IMR-90 (cell line): Measurements from ENCODE around the gene PAQR4. TPM values are rescaled to one million over a fixed set of nuclear protein-coding genes. Genes with fewer than 3 reads are reported as not detected.

Experiments
- ATAC-seq: fragments of 200-7000 bp; cut with Tn5 transposase; 2 replicates; pipeline ENCODE4 v1.9.1; 2020; ENCODE audit warnings: low read depth, mild to moderate bottlenecking, moderate library complexity
- BruUV-seq: library from RNA; stranded (reverse); fragments of 400-500 nt; replicated peaks from 2 replicates; lab custom pipeline; 2021; lab: Mats Ljungman, UMichigan
- CTCF ChIA-PET: fragments of 300-600 bp; formaldehyde crosslinking; extraction: SDS; loops from one replicate; lab custom pipeline; 2021; ENCODE audit warnings: antibody characterized with exemption; lab: Yijun Ruan, JAX
- POLR2A ChIA-PET: fragments of 300-600 bp; sonication (Branson Sonifier 250); formaldehyde crosslinking; loops from one replicate; lab custom pipeline; 2022; ENCODE audit warnings: antibody characterized with exemption; ENCODE audit not compliant: unreplicated experiment; lab: Charles Lee
- DNase-seq: peaks from one replicate; pipeline ENCODE4 v3.0.0; 2013
- H2AFZ ChIP-seq: replicated peaks from 2 replicates; pipeline ENCODE3; 2013; ENCODE audit warnings: low read length, mild to moderate bottlenecking; ENCODE audit not compliant: poor library complexity
- H2AK5ac ChIP-seq: 2 replicates; pipeline ENCODE4 v1.6.1; 2013; ENCODE audit warnings: low read depth, low read length, inconsistent platforms
- H2AK9ac ChIP-seq: replicated peaks from 2 replicates; pipeline ENCODE3; 2013; ENCODE audit warnings: mild to moderate bottlenecking, low read depth, low read length, moderate library complexity; ENCODE audit not compliant: poor library complexity
- H2BK120ac ChIP-seq: 2 replicates; pipeline ENCODE4 v1.6.1; 2013; ENCODE audit warnings: low read depth, low read length, inconsistent platforms
- H2BK15ac ChIP-seq: 3 replicates; pipeline ENCODE4 v1.6.1; 2013; ENCODE audit warnings: low read depth, low read length, inconsistent platforms
- H2BK20ac ChIP-seq: 2 replicates; pipeline ENCODE4 v1.6.1; 2013; ENCODE audit warnings: low read depth, mild to moderate bottlenecking, inconsistent platforms, low read length, moderate library complexity
- H2BK5ac ChIP-seq: 2 replicates; pipeline ENCODE4 v1.6.1; 2013; ENCODE audit warnings: mild to moderate bottlenecking, low read depth, low read length, inconsistent platforms; ENCODE audit not compliant: poor library complexity, severe bottlenecking
- H3K14ac ChIP-seq: replicated peaks from 2 replicates; pipeline ENCODE4 v1.6.1; 2013; ENCODE audit warnings: low read depth, low read length, inconsistent platforms
- H3K18ac ChIP-seq: 2 replicates; pipeline ENCODE4 v1.6.1; 2013; ENCODE audit warnings: low read depth, low read length, control low read depth
- H3K23ac ChIP-seq: 2 replicates; pipeline ENCODE4 v1.6.1; 2013; ENCODE audit warnings: low read depth, low read length, inconsistent platforms
- H3K27ac ChIP-seq: 2 replicates; pipeline ENCODE4 v1.5.1; 2013; ENCODE audit warnings: mild to moderate bottlenecking, control low read depth, low read length; ENCODE audit not compliant: insufficient read depth
- H3K27me3 ChIP-seq: 2 replicates; pipeline ENCODE4 v1.6.1; 2013; ENCODE audit warnings: low read length; ENCODE audit not compliant: control insufficient read depth, insufficient read depth
- H3K36me3 ChIP-seq: 2 replicates; pipeline ENCODE4 v1.6.1; 2013; ENCODE audit warnings: low read length, mixed read lengths; ENCODE audit not compliant: control insufficient read depth, insufficient read depth
- H3K4ac ChIP-seq: 2 replicates; pipeline ENCODE4 v1.6.1; 2013; ENCODE audit warnings: low read depth, low read length, inconsistent platforms
- H3K4me1 ChIP-seq: 2 replicates; pipeline ENCODE4 v1.6.1; 2013; ENCODE audit warnings: low read length, mixed read lengths; ENCODE audit not compliant: control insufficient read depth, insufficient read depth
- H3K4me2 ChIP-seq: 2 replicates; pipeline ENCODE4 v1.6.1; 2013; ENCODE audit warnings: low read depth, mild to moderate bottlenecking, control low read depth, low read length, moderate library complexity
- H3K4me3 ChIP-seq: 2 replicates; pipeline ENCODE4 v1.5.1; 2013; ENCODE audit warnings: low read depth, mild to moderate bottlenecking, control low read depth, low read length, moderate library complexity; ENCODE audit not compliant: insufficient read depth
- H3K56ac ChIP-seq: 2 replicates; pipeline ENCODE4 v1.6.1; 2013; ENCODE audit warnings: low read length, inconsistent platforms; ENCODE audit not compliant: insufficient read depth; ENCODE audit errors: extremely low read depth
- H3K79me1 ChIP-seq, 2 experiments: 2 replicates each; pipeline ENCODE4 v1.6.1; 2013; ENCODE audit warnings: low read length in 2 of 2, inconsistent platforms in 1 of 2, low read depth in 1 of 2
- H3K9ac ChIP-seq: 2 replicates; pipeline ENCODE4 v1.6.1; 2013; ENCODE audit warnings: low read depth, low read length, control low read depth
- H3K9me1 ChIP-seq: 2 replicates; pipeline ENCODE4 v1.6.1; 2013; ENCODE audit warnings: low read length, inconsistent platforms; ENCODE audit not compliant: insufficient read depth
- H3K9me3 ChIP-seq: 2 replicates; pipeline ENCODE4 v1.6.1; 2013; ENCODE audit warnings: low read length; ENCODE audit not compliant: control insufficient read depth, insufficient read depth
- H4K20me1 ChIP-seq: 2 replicates; pipeline ENCODE4 v1.6.1; 2013; ENCODE audit warnings: low read length, inconsistent platforms; ENCODE audit not compliant: insufficient read depth
- H4K5ac ChIP-seq: 2 replicates; pipeline ENCODE4 v1.6.1; 2013; ENCODE audit warnings: mild to moderate bottlenecking, low read depth, low read length, control low read depth
- H4K8ac ChIP-seq, 2 experiments: 2 replicates each; pipeline ENCODE4 v1.6.1; 2013; ENCODE audit warnings: low read depth in 2 of 2, low read length in 2 of 2, control low read depth in 1 of 2, inconsistent platforms in 1 of 2
- H4K91ac ChIP-seq: 2 replicates; pipeline ENCODE4 v1.6.1; 2013; ENCODE audit warnings: low read depth, low read length, inconsistent platforms; ENCODE audit not compliant: insufficient read depth
- CTCF ChIP-seq: conservative IDR thresholded peaks from 2 replicates; pipeline ENCODE4 v1.5.1; 2012; ENCODE audit warnings: mild to moderate bottlenecking, low read depth, low read length, improper control_type of control experiment
- MAFK ChIP-seq: IDR thresholded peaks from 2 replicates; pipeline ENCODE4 v1.6.1; 2012; ENCODE audit warnings: low read depth, low read length, improper control_type of control experiment
- MAZ ChIP-seq: IDR thresholded peaks from 2 replicates; pipeline ENCODE4 v1.6.1; 2012; ENCODE audit warnings: low read depth, mild to moderate bottlenecking, low read length, improper control_type of control experiment, moderate library complexity, borderline replicate concordance
- MXI1 ChIP-seq: IDR thresholded peaks from 2 replicates; pipeline ENCODE4 v1.6.1; 2012; ENCODE audit warnings: low read depth, mild to moderate bottlenecking, low read length, moderate library complexity, borderline replicate concordance
- POLR2A ChIP-seq: IDR thresholded peaks from 2 replicates; pipeline ENCODE4 v1.6.1; 2012; ENCODE audit warnings: mild to moderate bottlenecking, low read depth, low read length
- RCOR1 ChIP-seq: IDR thresholded peaks from 2 replicates; pipeline ENCODE4 v1.6.1; 2012; ENCODE audit warnings: mild to moderate bottlenecking, low read length, improper control_type of control experiment; ENCODE audit not compliant: insufficient replicate concordance
- SMC3 ChIP-seq: fragments of 150-350 bp; IDR thresholded peaks from 2 replicates; pipeline ENCODE4 v1.6.1; 2016; ENCODE audit warnings: low read depth, mild to moderate bottlenecking, antibody characterized with exemption, low read length, moderate library complexity
- USF2 ChIP-seq: fragments of 150-350 bp; IDR thresholded peaks from 2 replicates; pipeline ENCODE4 v1.6.1; 2017; ENCODE audit warnings: mild to moderate bottlenecking, antibody characterized with exemption, low read length, low read depth
- WGBS, 2 experiments: methylation state at CpG; one replicate each; pipeline versions ENCODE4 v1.1.5 to v1.1.7; 2013; ENCODE audit warnings: missing lambda C conversion rate in 2 of 2; ENCODE audit not compliant: insufficient read length in 1 of 2; ENCODE audit errors: extremely low coverage in 2 of 2; 5-methylcytosine and 5-hydroxymethylcytosine counted together
- dilution Hi-C: fragments of 300-500 bp; cut with HindIII; formaldehyde crosslinking; loops from one replicate; pipeline ENCODE4 v1.14.3; 2018; ENCODE audit warnings: low sequenced_read_pairs; ENCODE audit not compliant: unreplicated experiment
- in situ Hi-C: fragments of 300-500 bp; cut with MboI; formaldehyde crosslinking; loops from 3 replicates; pipeline ENCODE4 v1.14.3; 2019; ENCODE audit warnings: low sequenced_read_pairs, inconsistent platforms, mixed read lengths
- intact Hi-C: fragments of 100-400 bp; cut with micrococcal nuclease; formaldehyde crosslinking; loops from 2 replicates; pipeline ENCODE4 v1.10.0; 2022
- polyA plus RNA-seq, 3 experiments: library from polyadenylated mRNA; depleted of rRNA; stranded (reverse); fragments of >200 nt; gene quantifications; 2 replicates each; pipeline ENCODE4 v1.2.3, GENCODE V29; 2012; ENCODE audit warnings: low replicate concordance in 1 of 3
- total RNA-seq: library from RNA; depleted of rRNA; stranded (reverse); fragments of >200 nt; gene quantifications from 2 replicates; pipeline ENCODE4 v1.2.3, GENCODE V29; 2012

Gene PAQR4
- total and polyA plus RNA-seq, 2 of the 4 experiments (the other 2 are of a cell fraction), result 2.2 to 10.0 TPM

- H3K23ac ChIP-seq, result no peak overlapping the region
- BruUV-seq, result no TSS peak
- no peak overlapping the region for H3K27ac ChIP-seq
- no peak overlapping the region for H2BK5ac ChIP-seq
- H3K9ac ChIP-seq, result no peak overlapping the region
- H3K4ac ChIP-seq, result no peak overlapping the region
- H4K5ac ChIP-seq, result no peak overlapping the region
- no peak overlapping the region for H3K18ac ChIP-seq
- peaks cover 3% of the 10 kb centered on the region; the same call in 1 of the 2 replicates for H3K4me1 ChIP-seq
- intact Hi-C loops, result no loop called here
- dilution Hi-C loops, result no loop called here
- no peaks in the 10 kb centered on the region for H3K9me3 ChIP-seq
- H3K27me3 ChIP-seq, result peaks cover 36% of the 10 kb centered on the region
- H4K91ac ChIP-seq, result no peak overlapping the region
- no peaks in the 10 kb centered on the region for H3K36me3 ChIP-seq
- H4K8ac ChIP-seq, result no peak overlapping the region
- no peak overlapping the region for H2AK5ac ChIP-seq
- no peaks in the 10 kb centered on the region for H3K79me1 ChIP-seq
- no peak for ATAC-seq
- H3K4me2 ChIP-seq, result no peak overlapping the region
- H2BK20ac ChIP-seq, result no peak overlapping the region
- H3K9me1 ChIP-seq, result no peaks in the 10 kb centered on the region
- no peak overlapping the region for H2AFZ ChIP-seq
- CTCF ChIA-PET, result no interaction called here
- no peak overlapping the region for H3K14ac ChIP-seq
- 33% methylated on average over 1 of the region's 12 CpGs; no CpG with 5 or more reads in 1 of the 2 experiments for whole genome bisulfite sequencing, 2 experiments
- H4K20me1 ChIP-seq, result peaks cover 4% of the 10 kb centered on the region; the same call in 1 of the 2 replicates
- no peak overlapping the region for H2BK120ac ChIP-seq
- POLR2A ChIA-PET, result no interaction called here
- no peak overlapping the region for H3K56ac ChIP-seq
- in situ Hi-C loops, result no loop called here
- no peak overlapping the region for H2BK15ac ChIP-seq
- no peak overlapping the region for H2AK9ac ChIP-seq
- no peak for DNase-seq
- H3K4me3 ChIP-seq, result no peak overlapping the region
- TF ChIP-seq CTCF, result no peak
- TF ChIP-seq POLR2A, result no peak
- TF ChIP-seq RCOR1, result no peak
- no peak for TF ChIP-seq USF2
- TF ChIP-seq MAFK, result no peak
- TF ChIP-seq SMC3, result no peak
- no peak for TF ChIP-seq MAZ
- TF ChIP-seq MXI1, result no peak
These were observed 45.0 kb downstream of the PAQR4 start for GRCh38 chr16:3013998-3014690.
